ENCODE measurements around the gene ANKRD6. TPM values are rescaled to one million over a fixed set of nuclear protein-coding genes. Genes with fewer than 3 reads are reported as not detected.

The ANKRD6 gene
- total RNA-seq, 1 experiment from 2014 or later, result 5.6 TPM

DNA sequence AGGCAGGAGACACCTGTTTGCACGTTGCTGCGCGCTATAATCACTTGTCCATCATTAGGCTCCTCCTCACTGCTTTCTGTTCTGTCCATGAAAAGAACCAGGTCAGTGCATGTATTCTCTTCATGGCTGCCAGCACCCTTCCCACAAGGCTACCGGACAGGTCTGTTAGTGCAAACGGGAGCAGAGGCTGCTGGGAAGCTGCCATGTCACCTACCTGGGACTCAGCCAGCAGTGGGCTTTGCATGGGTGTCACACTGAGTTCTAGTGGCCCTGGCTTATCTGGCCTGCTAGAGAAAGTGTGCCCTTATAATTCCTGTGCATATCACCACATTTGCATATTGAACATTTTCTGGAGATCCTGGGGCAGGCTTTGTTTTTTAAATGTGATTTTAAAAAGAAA, 180.8 kb downstream of the ANKRD6 start:
- H3K56ac ChIP-seq (ENCODE audit: insufficient read length, low read depth, low read length), result no peak overlapping the region
- H2BK12ac ChIP-seq (ENCODE audit: insufficient read length, low read depth, low read length), result no peak overlapping the region
- no peak overlapping the region for H3K23ac ChIP-seq (ENCODE audit: insufficient read length, low read depth, low read length)
- H2BK5ac ChIP-seq (ENCODE audit: insufficient read length, low read length), result no peak overlapping the region
- H2BK15ac ChIP-seq (ENCODE audit: low read depth, low read length), result no peak overlapping the region
- H3K18ac ChIP-seq (ENCODE audit: insufficient read length, low read depth, low read length), result no peak overlapping the region
- H2BK20ac ChIP-seq (ENCODE audit: low read depth, low read length, poor library complexity, severe bottlenecking), result no peak overlapping the region
- H3K27me3 Mint-ChIP-seq (ENCODE audit: low read depth), result peaks cover 2% of the 10 kb centered on the region
- no peaks in the 10 kb centered on the region for H3K27me3 ChIP-seq (ENCODE audit: insufficient read depth, low read length)
- H3K36me3 Mint-ChIP-seq (ENCODE audit: insufficient read depth in 1 of 3, low read depth in 3 of 3), result no peaks in the 10 kb centered on the region
- no peak overlapping the region for H2AK5ac ChIP-seq (ENCODE audit: insufficient read length, low read length)
- no peaks in the 10 kb centered on the region for H3K4me1 ChIP-seq (ENCODE audit: insufficient read depth, low read length)
- no peaks in the 10 kb centered on the region for H4K20me1 ChIP-seq (ENCODE audit: control insufficient read depth, insufficient read depth, insufficient read length)
- no peak overlapping the region for H3K27ac Mint-ChIP-seq
- no peak overlapping the region for H4K8ac ChIP-seq (replicated peaks; ENCODE audit: insufficient read length, low read depth, low read length)
- H3K23me2 ChIP-seq (ENCODE audit: insufficient read length, low read depth, low read length, poor library complexity, severe bottlenecking), result no peaks in the 10 kb centered on the region
- H3T11ph ChIP-seq (ENCODE audit: low read length), result no peak overlapping the region
- no peak overlapping the region for H4K91ac ChIP-seq (ENCODE audit: insufficient read length, low read depth, low read length)
- no peak overlapping the region for H2AFZ ChIP-seq (ENCODE audit: low read length)
- no peaks in the 10 kb centered on the region for H3K79me2 ChIP-seq (ENCODE audit: insufficient read depth, low read length)
- no peak overlapping the region for H3K4me2 ChIP-seq (ENCODE audit: insufficient read depth, insufficient read length, low read length)
- TF ChIP-seq, protein P1, sequence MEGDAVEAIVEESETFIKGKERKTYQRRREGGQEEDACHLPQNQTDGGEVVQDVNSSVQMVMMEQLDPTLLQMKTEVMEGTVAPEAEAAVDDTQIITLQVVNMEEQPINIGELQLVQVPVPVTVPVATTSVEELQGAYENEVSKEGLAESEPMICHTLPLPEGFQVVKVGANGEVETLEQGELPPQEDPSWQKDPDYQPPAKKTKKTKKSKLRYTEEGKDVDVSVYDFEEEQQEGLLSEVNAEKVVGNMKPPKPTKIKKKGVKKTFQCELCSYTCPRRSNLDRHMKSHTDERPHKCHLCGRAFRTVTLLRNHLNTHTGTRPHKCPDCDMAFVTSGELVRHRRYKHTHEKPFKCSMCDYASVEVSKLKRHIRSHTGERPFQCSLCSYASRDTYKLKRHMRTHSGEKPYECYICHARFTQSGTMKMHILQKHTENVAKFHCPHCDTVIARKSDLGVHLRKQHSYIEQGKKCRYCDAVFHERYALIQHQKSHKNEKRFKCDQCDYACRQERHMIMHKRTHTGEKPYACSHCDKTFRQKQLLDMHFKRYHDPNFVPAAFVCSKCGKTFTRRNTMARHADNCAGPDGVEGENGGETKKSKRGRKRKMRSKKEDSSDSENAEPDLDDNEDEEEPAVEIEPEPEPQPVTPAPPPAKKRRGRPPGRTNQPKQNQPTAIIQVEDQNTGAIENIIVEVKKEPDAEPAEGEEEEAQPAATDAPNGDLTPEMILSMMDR (conservative IDR thresholded peaks at IDR 0.05), result no peak
- WGBS (ENCODE audit: extremely low coverage, insufficient read length, low lambda C conversion rate), result no CpG with 5 or more reads among the region's 5 CpGs
- H3K79me1 ChIP-seq (ENCODE audit: insufficient read depth, low read depth, low read length, poor library complexity, severe bottlenecking), result no peaks in the 10 kb centered on the region
- peaks cover 0 to 15% of the 10 kb centered on the region in 2 experiments; a peak in 3 of 4 replicates for H3K4me1 Mint-ChIP-seq
- no peak overlapping the region for H4K5ac ChIP-seq (ENCODE audit: insufficient read length, low read depth, low read length)
- no peak overlapping the region for H3K14ac ChIP-seq (ENCODE audit: insufficient read depth, low read length)
- H3K27ac ChIP-seq (ENCODE audit: insufficient read length, low read depth, low read length), result no peak overlapping the region
- H3K4ac ChIP-seq (ENCODE audit: low read depth, low read length), result no peak overlapping the region
- no peak overlapping the region for H2BK120ac ChIP-seq (ENCODE audit: low read depth, low read length, poor library complexity, severe bottlenecking)
- H3K4me3 Mint-ChIP-seq, result no peak overlapping the region
- no peaks in the 10 kb centered on the region for H3K9me3 Mint-ChIP-seq
- no peaks in the 10 kb centered on the region for H3K9me3 ChIP-seq (ENCODE audit: control insufficient read depth, low read depth, low read length)
- no peak overlapping the region for H3K9ac ChIP-seq (ENCODE audit: extremely low read depth, insufficient read length, low read length)
- DNase-seq, result no peak
